Parathyroid adenoma (tissue), 2 donors: ENCODE data around the gene RNU2-1.

Source experiments
- H2AFZ ChIP-seq: fragments of 300-600 bp; sonication (generic); one replicate; pipeline ENCODE4 v1.7.0; 2017; ENCODE audit warnings: antibody characterized with exemption, mild to moderate bottlenecking
- H3K27ac ChIP-seq: fragments of 300-600 bp; sonication (generic); one replicate; pipeline ENCODE4 v1.7.0; 2017
- H3K27me3 ChIP-seq: fragments of 300-600 bp; sonication (generic); one replicate; pipeline ENCODE4 v1.7.0; 2017; ENCODE audit warnings: low read length; ENCODE audit not compliant: control insufficient read depth, insufficient read depth
- H3K36me3 ChIP-seq: fragments of 300-600 bp; sonication (generic); one replicate; pipeline ENCODE4 v1.7.0; 2017; ENCODE audit warnings: low read length; ENCODE audit not compliant: control insufficient read depth, insufficient read depth
- H3K4me1 ChIP-seq: fragments of 300-600 bp; sonication (generic); one replicate; pipeline ENCODE4 v1.7.0; 2017; ENCODE audit warnings: control low read depth
- H3K4me2 ChIP-seq: fragments of 300-600 bp; sonication (generic); one replicate; pipeline ENCODE4 v1.7.0; 2017; ENCODE audit warnings: low read length
- H3K4me3 ChIP-seq: fragments of 300-600 bp; sonication (generic); one replicate; pipeline ENCODE4 v1.7.0; 2017; ENCODE audit warnings: low read depth, low read length
- H3K79me2 ChIP-seq: fragments of 300-600 bp; sonication (generic); one replicate; pipeline ENCODE4 v1.7.0; 2017; ENCODE audit warnings: control low read depth
- H3K9ac ChIP-seq: fragments of 300-600 bp; sonication (generic); one replicate; pipeline ENCODE4 v1.7.0; 2017; ENCODE audit warnings: mild to moderate bottlenecking
- H3K9me3 ChIP-seq: fragments of 300-600 bp; sonication (generic); one replicate; pipeline ENCODE4 v1.7.0; 2017; ENCODE audit warnings: low read length; ENCODE audit not compliant: control insufficient read depth
- TF ChIP-seq, protein P1 (sequence below): fragments of 300-600 bp; sonication (generic); IDR thresholded peaks from one replicate; pipeline ENCODE4 v1.7.0; 2017; ENCODE audit warnings: antibody characterized with exemption, mild to moderate bottlenecking
- donor health status: primary hyperparathyroidism.

The RNU2-1 gene

DNA sequence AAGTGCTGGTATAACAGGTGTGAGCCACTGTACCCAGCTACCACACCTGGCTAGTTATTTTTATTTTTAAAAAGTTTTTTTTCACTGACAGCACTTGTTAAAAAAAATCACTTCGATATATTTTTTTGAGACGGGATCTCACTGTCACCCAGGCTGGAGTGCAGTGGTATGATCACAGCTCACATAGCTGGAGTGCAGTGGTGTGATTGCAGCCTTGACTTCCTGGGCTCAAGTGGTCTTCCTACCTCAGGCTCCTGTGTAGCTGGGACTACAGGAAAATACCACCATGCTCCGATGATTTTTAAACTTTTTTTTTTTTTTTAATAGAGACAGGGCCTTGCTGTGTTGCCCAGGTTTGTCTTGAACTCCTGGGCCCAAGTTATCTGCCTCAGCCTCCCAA is 49.9 kb downstream of the RNU2-1 start:
- Histone ChIP-seq H3K4me2 (no peak overlapping the region), H3K4me1 (no peaks in the 10 kb centered on the region), H3K9me3 (no peaks in the 10 kb centered on the region), H3K4me3 (no peak overlapping the region), H3K79me2 (peaks cover 24% of the 10 kb centered on the region), H2AFZ (no peak overlapping the region), H3K27me3 (no peaks in the 10 kb centered on the region), H3K36me3 (no peaks in the 10 kb centered on the region), H3K27ac (no peak overlapping the region), H3K9ac (no peak overlapping the region)
- TF ChIP-seq, protein P1, sequence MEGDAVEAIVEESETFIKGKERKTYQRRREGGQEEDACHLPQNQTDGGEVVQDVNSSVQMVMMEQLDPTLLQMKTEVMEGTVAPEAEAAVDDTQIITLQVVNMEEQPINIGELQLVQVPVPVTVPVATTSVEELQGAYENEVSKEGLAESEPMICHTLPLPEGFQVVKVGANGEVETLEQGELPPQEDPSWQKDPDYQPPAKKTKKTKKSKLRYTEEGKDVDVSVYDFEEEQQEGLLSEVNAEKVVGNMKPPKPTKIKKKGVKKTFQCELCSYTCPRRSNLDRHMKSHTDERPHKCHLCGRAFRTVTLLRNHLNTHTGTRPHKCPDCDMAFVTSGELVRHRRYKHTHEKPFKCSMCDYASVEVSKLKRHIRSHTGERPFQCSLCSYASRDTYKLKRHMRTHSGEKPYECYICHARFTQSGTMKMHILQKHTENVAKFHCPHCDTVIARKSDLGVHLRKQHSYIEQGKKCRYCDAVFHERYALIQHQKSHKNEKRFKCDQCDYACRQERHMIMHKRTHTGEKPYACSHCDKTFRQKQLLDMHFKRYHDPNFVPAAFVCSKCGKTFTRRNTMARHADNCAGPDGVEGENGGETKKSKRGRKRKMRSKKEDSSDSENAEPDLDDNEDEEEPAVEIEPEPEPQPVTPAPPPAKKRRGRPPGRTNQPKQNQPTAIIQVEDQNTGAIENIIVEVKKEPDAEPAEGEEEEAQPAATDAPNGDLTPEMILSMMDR, result no peak
